IMR-90 (cell line): ENCODE measurements around the gene KIF16B. TPM values are rescaled to one million over a fixed set of nuclear protein-coding genes. Genes with fewer than 3 reads are reported as not detected.

ENCODE experiments used
- ATAC-seq: fragments of 200-7000 bp; cut with Tn5 transposase; 2 replicates; pipeline ENCODE4 v1.9.1; 2020; ENCODE audit warnings: low read depth, mild to moderate bottlenecking, moderate library complexity
- BruUV-seq: library from RNA; stranded (reverse); fragments of 400-500 nt; replicated peaks from 2 replicates; lab custom pipeline; 2021; lab: Mats Ljungman, UMichigan
- CTCF ChIA-PET: fragments of 300-600 bp; formaldehyde crosslinking; extraction: SDS; loops from one replicate; lab custom pipeline; 2021; ENCODE audit warnings: antibody characterized with exemption; lab: Yijun Ruan, JAX
- POLR2A ChIA-PET: fragments of 300-600 bp; sonication (Branson Sonifier 250); formaldehyde crosslinking; loops from one replicate; lab custom pipeline; 2022; ENCODE audit warnings: antibody characterized with exemption; ENCODE audit not compliant: unreplicated experiment; lab: Charles Lee
- DNase-seq: peaks from one replicate; pipeline ENCODE4 v3.0.0; 2013
- H2AFZ ChIP-seq: replicated peaks from 2 replicates; pipeline ENCODE3; 2013; ENCODE audit warnings: low read length, mild to moderate bottlenecking; ENCODE audit not compliant: poor library complexity
- H2AK5ac ChIP-seq: 2 replicates; pipeline ENCODE4 v1.6.1; 2013; ENCODE audit warnings: low read depth, low read length, inconsistent platforms
- H2AK9ac ChIP-seq: replicated peaks from 2 replicates; pipeline ENCODE3; 2013; ENCODE audit warnings: mild to moderate bottlenecking, low read depth, low read length, moderate library complexity; ENCODE audit not compliant: poor library complexity
- H2BK120ac ChIP-seq: 2 replicates; pipeline ENCODE4 v1.6.1; 2013; ENCODE audit warnings: low read depth, low read length, inconsistent platforms
- H2BK15ac ChIP-seq: 3 replicates; pipeline ENCODE4 v1.6.1; 2013; ENCODE audit warnings: low read depth, low read length, inconsistent platforms
- H2BK20ac ChIP-seq: 2 replicates; pipeline ENCODE4 v1.6.1; 2013; ENCODE audit warnings: low read depth, mild to moderate bottlenecking, inconsistent platforms, low read length, moderate library complexity
- H2BK5ac ChIP-seq: 2 replicates; pipeline ENCODE4 v1.6.1; 2013; ENCODE audit warnings: mild to moderate bottlenecking, low read depth, low read length, inconsistent platforms; ENCODE audit not compliant: poor library complexity, severe bottlenecking
- H3K14ac ChIP-seq: replicated peaks from 2 replicates; pipeline ENCODE4 v1.6.1; 2013; ENCODE audit warnings: low read depth, low read length, inconsistent platforms
- H3K18ac ChIP-seq: 2 replicates; pipeline ENCODE4 v1.6.1; 2013; ENCODE audit warnings: low read depth, low read length, control low read depth
- H3K23ac ChIP-seq: 2 replicates; pipeline ENCODE4 v1.6.1; 2013; ENCODE audit warnings: low read depth, low read length, inconsistent platforms
- H3K27ac ChIP-seq: 2 replicates; pipeline ENCODE4 v1.5.1; 2013; ENCODE audit warnings: mild to moderate bottlenecking, control low read depth, low read length; ENCODE audit not compliant: insufficient read depth
- H3K27me3 ChIP-seq: 2 replicates; pipeline ENCODE4 v1.6.1; 2013; ENCODE audit warnings: low read length; ENCODE audit not compliant: control insufficient read depth, insufficient read depth
- H3K36me3 ChIP-seq: 2 replicates; pipeline ENCODE4 v1.6.1; 2013; ENCODE audit warnings: low read length, mixed read lengths; ENCODE audit not compliant: control insufficient read depth, insufficient read depth
- H3K4ac ChIP-seq: 2 replicates; pipeline ENCODE4 v1.6.1; 2013; ENCODE audit warnings: low read depth, low read length, inconsistent platforms
- H3K4me1 ChIP-seq: 2 replicates; pipeline ENCODE4 v1.6.1; 2013; ENCODE audit warnings: low read length, mixed read lengths; ENCODE audit not compliant: control insufficient read depth, insufficient read depth
- H3K4me2 ChIP-seq: 2 replicates; pipeline ENCODE4 v1.6.1; 2013; ENCODE audit warnings: low read depth, mild to moderate bottlenecking, control low read depth, low read length, moderate library complexity
- H3K4me3 ChIP-seq: 2 replicates; pipeline ENCODE4 v1.5.1; 2013; ENCODE audit warnings: low read depth, mild to moderate bottlenecking, control low read depth, low read length, moderate library complexity; ENCODE audit not compliant: insufficient read depth
- H3K56ac ChIP-seq: 2 replicates; pipeline ENCODE4 v1.6.1; 2013; ENCODE audit warnings: low read length, inconsistent platforms; ENCODE audit not compliant: insufficient read depth; ENCODE audit errors: extremely low read depth
- H3K79me1 ChIP-seq, 2 experiments: 2 replicates each; pipeline ENCODE4 v1.6.1; 2013; ENCODE audit warnings: low read length in 2 of 2, inconsistent platforms in 1 of 2, low read depth in 1 of 2
- H3K9ac ChIP-seq: 2 replicates; pipeline ENCODE4 v1.6.1; 2013; ENCODE audit warnings: low read depth, low read length, control low read depth
- H3K9me1 ChIP-seq: 2 replicates; pipeline ENCODE4 v1.6.1; 2013; ENCODE audit warnings: low read length, inconsistent platforms; ENCODE audit not compliant: insufficient read depth
- H3K9me3 ChIP-seq: 2 replicates; pipeline ENCODE4 v1.6.1; 2013; ENCODE audit warnings: low read length; ENCODE audit not compliant: control insufficient read depth, insufficient read depth
- H4K20me1 ChIP-seq: 2 replicates; pipeline ENCODE4 v1.6.1; 2013; ENCODE audit warnings: low read length, inconsistent platforms; ENCODE audit not compliant: insufficient read depth
- H4K5ac ChIP-seq: 2 replicates; pipeline ENCODE4 v1.6.1; 2013; ENCODE audit warnings: mild to moderate bottlenecking, low read depth, low read length, control low read depth
- H4K8ac ChIP-seq, 2 experiments: 2 replicates each; pipeline ENCODE4 v1.6.1; 2013; ENCODE audit warnings: low read depth in 2 of 2, low read length in 2 of 2, control low read depth in 1 of 2, inconsistent platforms in 1 of 2
- H4K91ac ChIP-seq: 2 replicates; pipeline ENCODE4 v1.6.1; 2013; ENCODE audit warnings: low read depth, low read length, inconsistent platforms; ENCODE audit not compliant: insufficient read depth
- BHLHE40 ChIP-seq: fragments of 150-350 bp; IDR thresholded peaks from 2 replicates; pipeline ENCODE4 v1.6.1; 2016; ENCODE audit warnings: mild to moderate bottlenecking, low read depth, low read length
- CEBPB ChIP-seq: IDR thresholded peaks from 2 replicates; pipeline ENCODE4 v1.6.1; 2012; ENCODE audit warnings: low read depth, low read length, improper control_type of control experiment
- CHD1 ChIP-seq: IDR thresholded peaks from 2 replicates; pipeline ENCODE4 v1.6.1; 2012; ENCODE audit warnings: low read depth, low read length, improper control_type of control experiment
- ELK1 ChIP-seq: fragments of 150-350 bp; IDR thresholded peaks from 2 replicates; pipeline ENCODE4 v1.6.1; 2016; ENCODE audit warnings: low read depth, mild to moderate bottlenecking, low read length, moderate library complexity, borderline replicate concordance
- MAZ ChIP-seq: IDR thresholded peaks from 2 replicates; pipeline ENCODE4 v1.6.1; 2012; ENCODE audit warnings: low read depth, mild to moderate bottlenecking, low read length, improper control_type of control experiment, moderate library complexity, borderline replicate concordance
- NFE2L2 ChIP-seq: fragments of 150-350 bp; IDR thresholded peaks from 2 replicates; pipeline ENCODE4 v1.6.1; 2016; ENCODE audit warnings: low read depth, mild to moderate bottlenecking, low read length
- POLR2A ChIP-seq: IDR thresholded peaks from 2 replicates; pipeline ENCODE4 v1.6.1; 2012; ENCODE audit warnings: mild to moderate bottlenecking, low read depth, low read length
- RFX5 ChIP-seq: IDR thresholded peaks from 2 replicates; pipeline ENCODE4 v1.8.0; 2012; ENCODE audit warnings: low read depth, mild to moderate bottlenecking, low read length, moderate library complexity
- USF2 ChIP-seq: fragments of 150-350 bp; IDR thresholded peaks from 2 replicates; pipeline ENCODE4 v1.6.1; 2017; ENCODE audit warnings: mild to moderate bottlenecking, antibody characterized with exemption, low read length, low read depth
- WGBS, 2 experiments: methylation state at CpG; one replicate each; pipeline versions ENCODE4 v1.1.5 to v1.1.7; 2013; ENCODE audit warnings: missing lambda C conversion rate in 2 of 2; ENCODE audit not compliant: insufficient read length in 1 of 2; ENCODE audit errors: extremely low coverage in 2 of 2; 5-methylcytosine and 5-hydroxymethylcytosine counted together
- dilution Hi-C: fragments of 300-500 bp; cut with HindIII; formaldehyde crosslinking; loops from one replicate; pipeline ENCODE4 v1.14.3; 2018; ENCODE audit warnings: low sequenced_read_pairs; ENCODE audit not compliant: unreplicated experiment
- in situ Hi-C: fragments of 300-500 bp; cut with MboI; formaldehyde crosslinking; loops from 3 replicates; pipeline ENCODE4 v1.14.3; 2019; ENCODE audit warnings: low sequenced_read_pairs, inconsistent platforms, mixed read lengths
- intact Hi-C: fragments of 100-400 bp; cut with micrococcal nuclease; formaldehyde crosslinking; loops from 2 replicates; pipeline ENCODE4 v1.10.0; 2022
- polyA plus RNA-seq, 3 experiments: library from polyadenylated mRNA; depleted of rRNA; stranded (reverse); fragments of >200 nt; gene quantifications; 2 replicates each; pipeline ENCODE4 v1.2.3, GENCODE V29; 2012; ENCODE audit warnings: low replicate concordance in 1 of 3
- total RNA-seq: library from RNA; depleted of rRNA; stranded (reverse); fragments of >200 nt; gene quantifications from 2 replicates; pipeline ENCODE4 v1.2.3, GENCODE V29; 2012

The KIF16B gene
- total and polyA plus RNA-seq, 2 of the 4 experiments (the other 2 are of a cell fraction): 4.7 to 10.0 TPM

- Histone ChIP-seq H3K4me3 (no peak overlapping the region), H2BK120ac (no peak overlapping the region), H3K9me3 (no peaks in the 10 kb centered on the region), H3K9ac (no peak overlapping the region), H4K91ac (no peak overlapping the region), H4K20me1 (no peaks in the 10 kb centered on the region), H3K4ac (no peak overlapping the region), H4K5ac (no peak overlapping the region), H2BK5ac (no peak overlapping the region), H3K9me1 (no peaks in the 10 kb centered on the region), H2AK5ac (no peak overlapping the region), H3K23ac (no peak overlapping the region), H3K4me2 (no peak overlapping the region), H3K36me3 (no peaks in the 10 kb centered on the region), H3K56ac (no peak overlapping the region), H3K27ac (no peak overlapping the region), H2BK15ac (no peak overlapping the region), H2AK9ac (no peak overlapping the region), H3K79me1 (no peaks in the 10 kb centered on the region), H3K18ac (no peak overlapping the region), H3K14ac (no peak overlapping the region), H4K8ac (no peak overlapping the region), H3K27me3 (no peaks in the 10 kb centered on the region), H2AFZ (no peak overlapping the region), H3K4me1 (no peaks in the 10 kb centered on the region), H2BK20ac (no peak overlapping the region)
- no peak for TF ChIP-seq BHLHE40
- no peak for TF ChIP-seq POLR2A
- no peak for TF ChIP-seq MAZ
- no peak for TF ChIP-seq ELK1
- TF ChIP-seq CEBPB: no peak
- TF ChIP-seq USF2: no peak
- TF ChIP-seq CHD1: no peak
- no peak for TF ChIP-seq NFE2L2
- no peak for TF ChIP-seq RFX5
- dilution Hi-C loops (no loop called here), in situ Hi-C loops (no loop called here), intact Hi-C loops (no loop called here)
- DNase-seq: no peak
- no peak for ATAC-seq
- WGBS, 2 experiments: no CpG with 5 or more reads among the region's 4 CpGs
- ChIA-PET POLR2A (no interaction called here), CTCF (no interaction called here)
- BruUV-seq: no TSS peak
Measured at GRCh38 chr20:16286601-16287000, 286.6 kb downstream of the KIF16B start.
